ENCODE results near the gene KLRF2.

The KLRF2 gene

GRCh38 chr12:9926876-9927275 lies 45.6 kb downstream of the KLRF2 start:
- in situ Hi-C loops (cut with HindIII; ENCODE audit: low pct_unique_long_range_greater_than_20kb, low sequenced_read_pairs) = no loop called here
- TF ChIP-seq JUND (IDR thresholded peaks at IDR 0.05; ENCODE audit: low read depth) = no peak
- DNase-seq (ENCODE audit: low read depth in 1 of 2, low spot score in 1 of 2) = no peak

- no peak for DNase-seq (ENCODE audit: low read depth in 1 of 2, low spot score in 1 of 2)
- in situ Hi-C loops (cut with HindIII; ENCODE audit: low pct_unique_long_range_greater_than_20kb, low sequenced_read_pairs) = no loop called here
- no peak for TF ChIP-seq JUND (IDR thresholded peaks at IDR 0.05; ENCODE audit: low read depth)
These were observed 47.3 kb downstream of the KLRF2 start for GRCh38 chr12:9928607-9929006.

- DNase-seq (ENCODE audit: low read depth in 1 of 2, low spot score in 1 of 2) = no peak
- in situ Hi-C loops (cut with HindIII; ENCODE audit: low pct_unique_long_range_greater_than_20kb, low sequenced_read_pairs) = no loop called here
- no peak for TF ChIP-seq JUND (IDR thresholded peaks at IDR 0.05; ENCODE audit: low read depth)
These were observed 50.0 kb downstream of the KLRF2 start for GRCh38 chr12:9931245-9931644.

- no peak for DNase-seq (ENCODE audit: low read depth in 1 of 2, low spot score in 1 of 2)
- in situ Hi-C loops (cut with HindIII; ENCODE audit: low pct_unique_long_range_greater_than_20kb, low sequenced_read_pairs) = no loop called here
- TF ChIP-seq JUND (IDR thresholded peaks at IDR 0.05; ENCODE audit: low read depth) = no peak
These were observed 51.0 kb downstream of the KLRF2 start, which contains the start of gene CLEC2A for GRCh38 chr12:9932270-9932669. CLEC2A (minus strand) TSS chr12:9932370; CDS start chr12:9932329, 41 bp downstream.

- DNase-seq (ENCODE audit: low read depth in 1 of 2, low spot score in 1 of 2) = no peak
- no peak for TF ChIP-seq JUND (IDR thresholded peaks at IDR 0.05; ENCODE audit: low read depth)
- in situ Hi-C loops (cut with HindIII; ENCODE audit: low pct_unique_long_range_greater_than_20kb, low sequenced_read_pairs) = no loop called here
These were observed 52.7 kb downstream of the KLRF2 start for GRCh38 chr12:9933958-9934357.

- no peak for TF ChIP-seq JUND (IDR thresholded peaks at IDR 0.05; ENCODE audit: low read depth)
- in situ Hi-C loops (cut with HindIII; ENCODE audit: low pct_unique_long_range_greater_than_20kb, low sequenced_read_pairs) = no loop called here
- no peak for DNase-seq (ENCODE audit: low read depth in 1 of 2, low spot score in 1 of 2)
These were observed 53.7 kb downstream of the KLRF2 start for GRCh38 chr12:9935026-9935425.

GRCh38 chr12:9936591-9936990 lies 55.3 kb downstream of the KLRF2 start:
- no peak for TF ChIP-seq JUND (IDR thresholded peaks at IDR 0.05; ENCODE audit: low read depth)
- no peak for DNase-seq (ENCODE audit: low read depth in 1 of 2, low spot score in 1 of 2)
- in situ Hi-C loops (cut with HindIII; ENCODE audit: low pct_unique_long_range_greater_than_20kb, low sequenced_read_pairs) = no loop called here

- in situ Hi-C loops (cut with HindIII; ENCODE audit: low pct_unique_long_range_greater_than_20kb, low sequenced_read_pairs) = no loop called here
- TF ChIP-seq JUND (IDR thresholded peaks at IDR 0.05; ENCODE audit: low read depth) = no peak
- DNase-seq (ENCODE audit: low read depth in 1 of 2, low spot score in 1 of 2) = peak in 1 of 2 experiments; percentile 1
These were observed 59.1 kb downstream of the KLRF2 start for GRCh38 chr12:9940375-9940774.

- no peak for DNase-seq (ENCODE audit: low read depth in 1 of 2, low spot score in 1 of 2)
- in situ Hi-C loops (cut with HindIII; ENCODE audit: low pct_unique_long_range_greater_than_20kb, low sequenced_read_pairs) = no loop called here
- TF ChIP-seq JUND (IDR thresholded peaks at IDR 0.05; ENCODE audit: low read depth) = no peak
These were observed 60.5 kb downstream of the KLRF2 start for GRCh38 chr12:9941838-9942237.

GRCh38 chr12:9943240-9943639 lies 62.0 kb downstream of the KLRF2 start:
- no peak for TF ChIP-seq JUND (IDR thresholded peaks at IDR 0.05; ENCODE audit: low read depth)
- in situ Hi-C loops (cut with HindIII; ENCODE audit: low pct_unique_long_range_greater_than_20kb, low sequenced_read_pairs) = no loop called here
- DNase-seq (ENCODE audit: low read depth in 1 of 2, low spot score in 1 of 2) = no peak

- DNase-seq (ENCODE audit: low read depth in 1 of 2, low spot score in 1 of 2) = no peak
- TF ChIP-seq JUND (IDR thresholded peaks at IDR 0.05; ENCODE audit: low read depth) = no peak
- in situ Hi-C loops (cut with HindIII; ENCODE audit: low pct_unique_long_range_greater_than_20kb, low sequenced_read_pairs) = no loop called here
These were observed 63.1 kb downstream of the KLRF2 start for GRCh38 chr12:9944391-9944790.

All from T47D (cell line).